Measurements from ENCODE around the gene ERGIC3.
"Not testable (repeated sequence)": the region's sequence is repeated elsewhere in the genome, so short reads cannot be mapped to it uniquely, and the experiment has no call there.

Gene ERGIC3

DNA sequence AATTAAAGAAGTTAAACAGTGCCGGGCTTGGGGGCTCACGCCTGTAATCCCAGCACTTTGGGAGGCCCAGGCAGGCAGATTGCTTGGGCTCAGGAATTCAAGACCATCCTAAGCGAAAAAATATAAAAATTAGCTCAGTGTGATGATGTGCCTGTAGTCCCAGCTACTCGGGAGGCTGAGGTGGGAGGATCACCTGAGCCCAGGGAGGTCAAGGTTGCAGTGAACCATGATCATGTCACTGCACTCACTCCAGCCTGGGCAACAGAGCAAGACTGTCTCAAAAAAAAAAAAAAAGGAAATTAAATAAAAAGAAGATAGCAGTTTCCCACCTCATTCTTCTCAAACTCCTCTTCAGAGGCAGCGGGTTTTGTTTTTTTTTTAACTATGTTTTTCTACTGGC lies 24.1 kb upstream of the ERGIC3 start:
- DNase-seq: not testable (repeated sequence)

DNA sequence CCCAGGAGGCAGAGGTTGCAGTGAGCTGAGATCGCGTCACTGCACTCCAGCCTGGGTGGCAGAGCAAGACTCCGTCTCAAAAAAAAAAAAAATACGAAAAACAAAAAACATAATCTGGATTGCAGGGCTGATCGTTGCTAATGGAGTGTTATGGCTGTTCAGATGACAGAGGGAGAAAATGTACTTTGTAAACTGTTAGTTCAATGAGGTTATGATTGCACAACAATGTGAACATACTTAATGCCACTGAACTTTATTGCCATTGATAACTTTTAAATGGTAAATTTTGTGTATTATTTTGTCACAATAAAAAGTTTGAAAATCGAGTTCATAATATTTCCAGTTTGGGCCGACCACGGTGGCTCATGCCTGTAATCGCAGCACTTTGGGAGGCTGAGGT lies 22.9 kb upstream of the ERGIC3 start:
- DNase-seq: no peak

DNA sequence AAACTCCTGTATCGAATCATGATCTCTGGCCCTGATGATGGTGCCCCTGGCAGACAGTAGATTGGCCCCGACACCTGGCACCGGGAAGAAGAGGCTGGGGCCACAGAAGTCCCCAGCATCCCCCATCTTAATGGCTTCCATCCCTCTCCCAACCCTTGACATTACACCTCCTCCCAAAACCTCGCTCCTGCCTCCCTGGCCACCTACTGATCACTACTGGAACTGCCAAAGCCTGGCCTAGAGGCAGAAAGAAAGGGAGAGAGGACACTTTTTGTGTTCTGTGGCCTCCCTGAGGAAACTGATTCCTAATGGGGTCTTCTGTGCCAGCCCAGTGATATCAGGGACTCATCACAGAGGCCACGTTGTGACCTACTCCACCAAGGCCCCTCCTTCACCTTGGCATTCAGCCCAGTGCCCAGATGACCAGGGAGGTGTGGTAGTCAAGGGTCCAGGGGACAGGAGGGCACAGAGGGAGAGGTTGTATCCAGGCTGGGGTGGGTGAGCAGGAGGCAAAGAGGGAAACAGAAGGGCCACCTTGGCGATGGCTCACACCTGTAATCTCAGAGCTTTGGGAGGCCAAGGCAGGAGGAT lies 18.5 kb upstream of the ERGIC3 start:
- no peak for DNase-seq

DNA sequence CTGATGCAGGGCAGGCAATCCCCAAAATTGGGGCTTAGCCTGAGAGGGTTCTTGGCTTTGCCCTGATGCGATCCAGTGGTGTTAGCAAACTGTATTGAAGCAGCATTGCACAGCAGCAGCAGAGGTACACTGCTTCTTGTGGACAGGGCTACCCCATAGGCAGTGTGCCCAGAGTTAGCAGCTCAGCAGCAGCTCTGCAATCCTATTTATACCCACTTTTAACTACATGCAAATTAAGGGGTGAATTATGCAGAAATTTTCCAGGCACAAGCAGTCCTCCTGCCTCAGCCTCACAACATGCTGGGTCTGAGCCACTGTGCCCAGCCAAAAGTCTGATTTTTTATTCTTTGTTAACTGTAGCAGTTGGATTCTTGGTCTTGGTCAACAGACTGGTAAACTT lies 16.2 kb upstream of the ERGIC3 start:
- no peak for DNase-seq

DNA sequence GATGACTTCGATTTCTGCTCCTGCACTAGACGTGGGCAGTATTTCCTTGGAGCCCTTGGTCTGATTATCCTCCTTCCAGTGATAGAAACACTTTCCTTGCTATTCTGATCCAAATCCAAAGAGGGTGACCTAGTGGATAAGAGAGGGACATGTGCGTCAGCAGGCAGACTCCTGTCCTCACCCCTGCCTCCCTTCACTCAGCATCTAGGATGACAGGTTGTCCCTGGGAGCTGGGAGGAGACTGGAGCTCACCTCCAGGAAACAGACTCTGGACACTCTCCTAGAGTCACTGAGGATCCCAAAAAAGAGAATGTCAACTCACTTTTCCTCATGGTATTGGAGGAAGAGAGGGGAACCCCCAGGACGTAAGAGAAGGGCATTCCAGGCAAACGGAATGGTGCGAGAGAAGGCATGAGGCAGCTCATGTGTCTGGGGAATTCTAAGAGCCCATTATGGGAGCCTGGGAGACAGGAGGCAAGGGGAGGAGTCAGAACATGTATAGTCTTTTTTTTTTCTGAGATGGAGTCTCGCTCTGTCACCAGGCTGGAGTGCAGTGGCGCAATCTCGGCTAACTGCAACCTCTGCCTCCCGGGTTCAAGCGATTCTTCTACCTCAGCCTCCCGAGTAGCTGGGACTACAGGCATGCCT lies 14.6 kb upstream of the ERGIC3 start:
- DNase-seq: no peak

DNA sequence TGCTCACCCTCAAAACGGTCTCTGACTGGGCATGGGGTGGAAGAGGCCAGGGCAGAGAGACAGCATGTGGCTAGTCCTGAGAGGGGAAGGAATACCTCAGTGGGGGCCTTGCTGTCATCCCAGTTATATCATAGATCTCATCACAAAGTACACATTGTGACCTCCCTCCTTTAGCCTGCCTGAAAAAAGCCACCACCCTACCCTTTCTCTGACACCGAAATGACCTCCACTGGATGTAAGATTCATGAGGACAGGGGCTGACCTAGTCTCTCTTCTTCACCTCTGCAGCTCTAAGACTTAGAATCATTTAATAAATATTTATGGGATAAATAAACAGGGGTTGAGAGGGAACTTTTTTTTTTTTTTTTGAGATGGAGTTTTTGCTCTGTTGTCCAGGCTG lies 12.3 kb upstream of the ERGIC3 start, which contains the start of gene C20orf173:
Gene C20orf173 (minus strand): TSS at position 101 of the 400 bp plus-strand sequence. CDS start 279 bp downstream, outside the sequence.
- DNase-seq: no peak

DNA sequence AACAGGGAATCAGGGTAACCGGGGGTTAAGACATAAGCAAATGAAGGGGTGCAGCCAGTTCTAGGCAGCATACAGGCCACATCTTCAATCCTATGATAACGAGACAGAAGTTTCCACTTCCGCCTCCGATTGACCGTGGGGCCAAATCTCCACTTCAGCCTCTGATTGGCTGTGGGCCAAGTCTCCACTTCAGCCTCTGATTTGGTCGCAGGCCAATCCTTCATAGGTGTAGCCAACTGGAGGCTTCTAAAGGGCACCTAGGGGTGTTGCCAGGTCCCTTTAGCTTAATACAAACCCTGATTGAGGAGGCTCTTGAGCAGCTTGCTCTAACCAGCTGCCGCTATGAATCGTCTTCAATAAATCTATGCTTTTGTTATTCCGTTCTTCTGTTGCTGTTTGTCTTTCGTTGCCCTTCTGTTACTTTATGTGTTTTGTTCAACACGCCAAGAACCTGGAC lies 2.1 kb upstream of the ERGIC3 start:
- peak in 10 of 51 donors; percentile 5 to 32 (median 14) for DNase-seq

DNA sequence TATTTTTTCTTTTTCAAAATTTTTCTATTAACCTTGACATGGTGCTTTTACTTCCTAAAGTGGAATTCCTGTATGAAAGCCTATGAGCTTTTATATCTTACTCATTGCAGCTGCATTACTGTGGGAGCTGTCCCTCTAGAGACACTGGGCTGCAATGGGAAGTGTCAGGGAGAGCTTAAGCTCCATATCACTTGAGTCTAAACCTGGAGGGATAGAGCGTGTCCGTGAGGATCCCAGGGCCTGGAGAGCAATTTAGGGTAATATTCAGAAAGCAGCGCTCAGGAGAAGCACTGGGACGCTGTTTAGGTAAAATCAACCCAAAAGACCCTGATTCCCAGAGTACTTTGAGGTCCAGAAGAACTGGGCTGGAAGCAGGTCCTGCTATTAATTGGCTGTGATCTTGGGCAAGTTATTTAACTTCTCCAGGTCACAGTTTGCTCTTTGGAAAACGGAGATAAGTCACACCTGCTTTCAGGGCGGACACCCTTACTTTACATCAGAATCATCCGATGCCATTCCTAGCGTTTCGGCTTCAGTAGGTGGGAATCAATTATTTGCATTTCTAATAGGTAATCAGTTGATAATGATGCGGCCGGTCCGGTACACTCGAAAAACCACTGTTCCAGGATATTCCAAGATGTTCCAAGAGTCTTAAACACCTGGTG lies 628 bp upstream of the ERGIC3 start:
- no peak for DNase-seq

DNA sequence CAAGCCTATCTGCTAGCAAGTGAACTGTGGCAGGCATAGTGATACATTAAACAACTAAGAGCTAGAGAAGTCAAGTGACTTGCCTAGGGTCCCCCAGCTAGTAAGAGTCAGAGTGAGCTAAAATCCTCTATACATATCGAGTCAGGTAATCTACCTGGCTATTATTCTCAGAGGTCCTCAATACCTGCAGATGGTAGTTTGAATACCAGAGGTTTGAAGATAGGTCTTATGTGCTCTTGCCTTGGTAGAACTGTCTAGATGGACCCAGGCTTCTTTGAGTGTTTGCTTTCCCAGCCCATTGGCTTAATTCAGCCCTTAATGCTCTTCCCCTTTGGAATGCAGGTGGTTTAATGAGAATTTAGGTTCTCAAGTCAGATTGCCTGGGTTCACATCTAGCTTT lies 1.1 kb downstream of the ERGIC3 start:
- DNase-seq: no peak

DNA sequence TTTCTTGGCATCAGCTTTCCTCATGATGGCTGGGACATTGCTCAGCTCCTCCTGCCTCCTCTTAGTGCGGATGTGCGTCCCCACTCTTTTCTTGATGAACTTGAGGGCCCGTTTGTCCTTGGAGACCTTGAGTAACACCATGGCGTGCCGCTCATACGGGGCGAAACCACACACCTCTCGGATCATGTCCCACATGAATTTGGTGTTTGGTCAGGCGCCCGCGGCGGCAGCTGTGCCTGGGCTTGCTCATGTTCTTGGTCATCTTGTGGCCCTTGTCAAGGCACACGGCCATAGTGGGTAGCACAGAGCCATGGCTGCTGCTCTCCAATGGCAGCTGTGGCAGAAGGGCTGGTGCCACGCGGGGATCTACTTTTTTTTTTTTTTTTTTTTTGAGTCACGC lies 2.6 kb downstream of the ERGIC3 start:
- DNase-seq: no peak

DNA sequence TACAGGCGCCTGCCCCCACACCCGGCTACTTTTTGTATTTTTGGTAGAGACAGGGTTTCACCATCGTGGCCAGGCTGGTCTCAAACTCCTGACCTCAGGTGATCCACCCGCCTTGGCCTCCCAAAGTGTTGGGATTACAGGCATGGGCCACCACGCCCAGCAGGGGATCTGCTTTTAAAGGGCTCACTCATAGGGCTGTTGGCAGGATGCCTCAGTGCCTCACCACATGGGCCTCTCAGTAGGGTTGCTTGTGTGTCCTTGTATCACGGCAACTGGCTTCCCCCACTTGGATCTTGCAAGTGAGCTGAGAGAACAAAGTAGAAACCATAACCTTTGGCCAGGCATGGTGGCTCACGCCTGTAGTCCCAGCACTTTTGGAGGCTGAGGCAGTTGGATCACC lies 3.1 kb downstream of the ERGIC3 start:
- not testable (repeated sequence) for DNase-seq

DNA sequence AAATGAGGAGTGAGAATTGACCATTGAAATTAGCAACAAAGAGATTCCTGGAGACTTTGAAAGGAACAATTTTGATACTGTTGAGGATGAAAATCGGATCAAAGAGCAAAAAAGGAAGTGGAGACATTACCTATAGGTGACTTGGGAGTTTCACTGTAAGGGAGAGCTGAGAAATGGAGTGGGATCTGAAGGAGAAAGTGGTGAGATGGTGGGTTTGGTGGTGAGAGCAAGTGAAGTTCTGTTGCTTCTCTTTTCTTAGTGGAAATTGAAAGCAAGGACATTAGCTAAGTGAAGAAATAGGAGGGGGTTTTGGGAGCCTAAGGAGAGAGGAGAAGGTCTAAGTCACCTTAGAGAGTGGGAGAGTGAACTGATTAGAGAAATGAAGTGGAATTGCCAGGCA lies 4.2 kb downstream of the ERGIC3 start:
- no peak for DNase-seq

DNA sequence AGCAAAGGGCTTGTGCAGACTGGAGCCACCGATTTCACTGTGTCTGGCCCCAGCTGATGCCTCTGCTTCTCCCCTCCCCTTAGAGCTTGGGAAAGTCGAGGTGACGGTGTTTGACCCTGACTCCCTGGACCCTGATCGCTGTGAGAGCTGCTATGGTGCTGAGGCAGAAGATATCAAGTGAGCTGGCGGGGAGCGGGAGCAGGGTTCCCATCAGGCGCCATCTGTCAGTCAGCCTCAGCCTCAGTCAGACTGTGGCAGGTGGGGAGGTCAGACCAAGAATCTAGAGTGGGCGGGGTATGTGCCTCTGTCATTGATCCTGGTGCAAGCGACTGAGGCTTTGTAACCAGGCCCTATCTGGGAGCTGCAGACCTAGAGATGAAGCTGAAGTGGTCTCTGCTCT lies 5.5 kb downstream of the ERGIC3 start:
- no peak for DNase-seq

DNA sequence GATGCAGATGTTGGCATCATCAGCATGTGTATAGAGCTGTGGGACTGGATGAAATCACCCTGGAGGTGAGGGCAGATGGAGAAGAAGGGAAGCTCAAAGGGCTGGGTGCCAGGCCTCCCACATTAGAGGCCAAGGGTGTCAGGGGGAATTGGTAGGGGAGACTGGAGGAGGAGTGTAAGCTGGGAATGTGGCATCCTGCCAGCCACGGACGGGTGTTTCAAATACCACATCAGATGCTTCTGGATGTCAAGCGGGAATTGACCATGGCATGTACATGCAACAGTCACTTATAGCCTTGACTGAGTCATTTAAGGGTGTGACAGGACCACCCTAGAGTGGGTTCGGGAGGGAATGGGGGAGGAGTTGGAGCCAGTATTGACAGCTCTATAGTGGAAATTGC lies 9.6 kb downstream of the ERGIC3 start:
- no peak for DNase-seq

DNA sequence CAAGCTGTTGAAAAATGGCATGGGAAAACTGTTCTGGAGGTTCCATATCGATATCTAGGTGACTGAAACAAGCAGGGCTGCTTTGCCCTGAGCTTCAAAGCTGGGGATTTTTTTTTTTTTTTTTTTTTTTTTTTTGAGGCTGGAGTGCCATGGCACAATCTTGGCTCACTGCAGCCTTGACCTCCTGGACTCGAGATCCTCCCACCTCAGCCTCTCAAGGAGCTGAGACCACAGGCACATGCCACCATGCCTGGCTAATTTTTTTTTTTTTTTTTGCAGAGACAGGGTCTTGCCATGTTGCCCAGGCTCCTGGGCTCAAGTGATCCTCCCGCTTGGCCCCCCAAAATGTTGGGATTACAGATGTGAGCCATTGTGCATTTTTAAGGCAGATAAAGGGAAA lies 11.0 kb downstream of the ERGIC3 start:
- DNase-seq: no peak

DNA sequence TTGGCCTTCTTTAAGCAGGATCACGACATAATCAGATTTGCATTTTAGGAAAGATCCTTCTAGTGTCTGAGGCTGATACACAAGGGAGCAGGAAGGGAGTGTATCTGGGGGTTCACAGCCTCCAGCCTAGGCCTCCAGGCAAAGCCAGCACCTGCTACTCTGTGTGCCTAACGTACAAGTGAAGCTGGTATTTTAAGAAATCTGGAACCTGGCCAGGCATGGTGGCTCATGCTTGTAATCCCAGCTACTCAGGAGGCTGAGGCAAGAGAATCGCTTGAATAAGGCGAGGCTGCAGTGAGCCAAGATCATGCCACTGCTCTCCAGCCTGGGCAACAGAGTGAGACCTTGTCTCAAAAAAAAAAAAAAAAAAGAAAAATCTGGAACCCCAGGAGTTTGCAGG lies 13.6 kb downstream of the ERGIC3 start:
- DNase-seq: peak in 1 of 51 donors; percentile 3

DNA sequence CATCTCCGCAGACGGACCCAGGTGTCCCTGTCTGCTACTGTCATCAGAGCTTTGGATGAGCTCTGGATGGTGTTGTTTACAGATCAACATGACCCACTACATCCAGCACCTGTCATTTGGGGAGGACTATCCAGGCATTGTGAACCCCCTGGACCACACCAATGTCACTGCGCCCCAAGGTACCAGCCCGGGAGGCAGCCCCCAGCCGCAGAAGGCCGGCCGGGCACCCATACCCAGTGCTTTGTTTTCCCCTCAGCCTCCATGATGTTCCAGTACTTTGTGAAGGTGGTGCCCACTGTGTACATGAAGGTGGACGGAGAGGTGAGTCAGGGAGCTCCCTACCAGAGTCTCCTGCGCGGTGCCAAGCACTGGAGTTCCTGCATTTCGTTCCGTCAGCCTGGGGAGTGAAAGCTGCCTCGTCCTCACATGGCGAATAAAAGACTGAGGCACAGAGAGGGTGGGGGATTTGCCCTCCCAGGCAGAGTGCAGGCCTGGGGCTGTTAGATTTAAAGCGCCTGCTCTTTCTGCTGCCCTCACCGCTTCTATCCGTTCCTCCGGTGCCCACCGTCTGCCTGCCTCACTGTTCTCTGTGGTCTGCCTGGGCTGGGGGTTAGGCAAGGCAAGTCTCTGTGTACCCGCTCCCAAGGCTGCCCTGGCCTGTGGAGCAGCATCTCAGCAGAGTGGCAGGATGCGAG lies 14.2 kb downstream of the ERGIC3 start:
- DNase-seq: no peak

DNA sequence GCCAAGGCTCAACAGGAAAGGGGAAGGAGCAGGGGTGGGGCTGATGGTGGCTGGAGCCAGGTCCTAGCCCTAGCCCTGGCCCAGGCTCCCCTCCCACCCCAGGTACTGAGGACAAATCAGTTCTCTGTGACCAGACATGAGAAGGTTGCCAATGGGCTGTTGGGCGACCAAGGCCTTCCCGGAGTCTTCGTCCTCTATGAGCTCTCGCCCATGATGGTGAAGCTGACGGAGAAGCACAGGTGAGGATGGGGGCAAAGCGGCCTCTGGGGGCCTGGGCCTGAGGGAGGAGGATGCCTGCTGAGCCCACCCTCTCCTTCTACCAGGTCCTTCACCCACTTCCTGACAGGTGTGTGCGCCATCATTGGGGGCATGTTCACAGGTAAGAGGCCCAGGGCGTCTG lies 15.0 kb downstream of the ERGIC3 start:
- no peak for DNase-seq

DNA sequence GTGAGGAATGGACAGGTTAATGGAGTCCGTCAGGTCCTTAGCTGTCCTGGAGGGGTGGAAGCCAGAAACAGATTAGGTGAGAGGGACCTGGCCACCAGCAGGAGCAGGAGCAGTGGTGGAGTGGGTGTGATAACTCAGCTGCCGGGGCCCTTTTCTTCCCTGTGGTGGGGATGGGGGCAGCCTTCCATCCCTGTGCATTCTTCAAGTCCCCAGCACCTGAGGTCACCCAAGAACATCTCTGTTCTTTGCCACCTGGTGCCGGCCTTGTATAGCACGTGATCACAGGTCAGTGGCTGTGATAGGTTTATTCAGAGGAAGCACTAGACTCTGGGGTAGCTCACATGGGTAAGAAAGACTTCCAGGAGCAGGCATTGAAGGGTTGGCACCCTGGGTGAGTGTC lies 16.6 kb downstream of the ERGIC3 start:
- DNase-seq: no peak

DNA sequence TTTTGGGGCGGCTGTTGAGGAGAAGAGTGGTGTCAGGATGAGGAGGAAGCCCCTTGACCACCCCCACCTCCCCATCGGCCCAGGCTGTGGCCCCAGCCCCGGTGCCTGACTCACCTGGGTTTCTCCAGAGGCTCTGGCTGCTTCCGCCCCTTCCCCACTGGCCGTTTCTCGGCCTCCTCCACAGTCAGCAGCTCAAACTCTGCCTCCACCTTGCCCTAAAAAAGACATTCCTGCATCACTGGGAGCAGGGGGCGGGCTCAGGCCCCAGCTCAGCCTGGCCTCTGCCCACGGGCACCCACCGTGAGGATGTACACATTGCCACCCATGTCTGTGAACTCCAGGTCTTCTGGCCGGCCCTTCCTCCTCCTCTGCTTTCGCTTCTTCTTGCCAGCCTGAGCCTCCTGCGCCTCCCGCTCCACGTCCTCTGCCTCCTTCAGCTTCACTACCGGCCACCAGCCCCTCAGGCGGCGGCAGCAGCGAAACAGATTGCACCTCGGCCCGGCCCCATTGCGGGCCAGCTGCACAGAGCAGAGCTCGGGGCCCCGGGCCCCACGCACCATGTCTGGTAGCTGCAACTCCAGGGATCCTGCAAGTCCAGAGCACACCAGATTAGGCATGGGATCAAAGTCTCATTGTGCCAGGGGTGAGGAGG lies 17.3 kb downstream of the ERGIC3 start:
- no peak for DNase-seq

DNA sequence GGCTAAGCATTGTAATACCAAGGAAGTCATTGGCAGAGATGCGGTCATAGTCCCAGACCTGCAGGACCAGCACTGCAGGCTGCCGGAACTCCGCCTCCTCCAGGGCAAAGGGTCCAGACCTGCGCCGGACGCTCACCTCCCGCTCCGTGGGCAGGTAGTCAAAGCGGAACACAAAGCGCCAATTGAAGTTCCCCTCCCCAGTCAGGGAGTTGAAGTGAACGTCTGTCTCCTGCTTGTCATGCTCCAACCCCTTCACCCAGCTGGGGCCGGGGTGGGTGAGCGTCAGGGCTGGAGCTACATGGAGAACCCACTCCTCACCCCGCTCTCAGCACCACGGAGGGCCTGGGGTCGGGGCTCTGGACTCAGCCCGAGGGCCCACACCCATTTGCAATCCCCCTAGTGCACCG lies 18.2 kb downstream of the ERGIC3 start:
- DNase-seq: no peak

DNA sequence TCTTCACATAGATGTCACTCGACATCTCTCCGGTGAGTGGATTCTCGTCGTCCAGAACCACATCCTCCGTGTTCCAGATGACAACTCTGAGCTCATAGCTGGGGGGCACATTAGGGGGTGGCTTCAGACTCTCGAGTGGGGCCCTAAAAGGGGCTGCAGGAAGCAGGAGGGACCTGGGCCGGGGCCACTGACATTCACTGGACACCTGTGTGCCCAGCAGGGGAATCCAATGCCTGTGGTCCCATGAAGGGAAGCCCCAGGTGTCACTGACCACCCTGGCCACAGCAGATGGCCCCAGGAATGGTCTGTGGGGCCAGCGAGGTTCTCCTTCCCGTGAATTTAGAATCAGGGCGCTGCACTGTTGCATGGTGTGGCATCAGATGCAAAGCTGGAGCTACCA lies 18.7 kb downstream of the ERGIC3 start:
- no peak for DNase-seq
